CD4-positive, CD25-positive, alpha-beta regulatory T cell (primary cell): Measurements from ENCODE around the gene ATP2B2. TPM values are rescaled to one million over a fixed set of nuclear protein-coding genes. Genes with fewer than 3 reads are reported as not detected.

Source experiments
- ATAC-seq, 2 donors: fragments of 150-1000 bp; cut with Tn5 transposase; one replicate each; pipeline ENCODE4 v1.10.0; 2021; ENCODE audit warnings: low read depth in 2 of 2, moderate number of reproducible peaks in 2 of 2, moderate library complexity in 1 of 2
- DNase-seq, 3 donors: peaks; one replicate each; pipeline versions ENCODE4 v3.0.0 to v3.0.0-alpha.2; 2012 to 2022; ENCODE audit warnings: mixed read lengths in 1 of 3
- H3K27ac ChIP-seq: one replicate; pipeline ENCODE4 v1.7.0; 2013; ENCODE audit warnings: mild to moderate bottlenecking, low read length; ENCODE audit not compliant: insufficient read depth, poor library complexity, severe bottlenecking
- H3K27me3 ChIP-seq: one replicate; pipeline ENCODE4 v1.7.0; 2013; ENCODE audit warnings: low read length; ENCODE audit not compliant: control insufficient read depth, insufficient read depth
- H3K36me3 ChIP-seq: one replicate; pipeline ENCODE4 v1.7.0; 2013; ENCODE audit warnings: mild to moderate bottlenecking, low read length, moderate library complexity; ENCODE audit not compliant: control insufficient read depth, insufficient read depth
- H3K4me1 ChIP-seq: 2 replicates; pipeline ENCODE4 v1.7.0; 2013; ENCODE audit warnings: mild to moderate bottlenecking, low read length; ENCODE audit not compliant: insufficient read depth, control insufficient read depth, poor library complexity, severe bottlenecking
- H3K4me3 ChIP-seq: one replicate; pipeline ENCODE4 v1.7.0; 2013; ENCODE audit warnings: low read depth, mild to moderate bottlenecking, low read length, moderate library complexity
- H3K9me3 ChIP-seq, 2 experiments: 1 replicate in 1 of 2; 2 replicates in 1 of 2; pipeline ENCODE4 v1.7.0; 2013; ENCODE audit warnings: low read length in 2 of 2, mild to moderate bottlenecking in 1 of 2, moderate library complexity in 1 of 2; ENCODE audit not compliant: control insufficient read depth in 2 of 2
- H3K27ac Mint-ChIP-seq, 3 donors: one replicate each; pipeline ENCODE4 v1.8.0; 2020 to 2022; ENCODE audit warnings: mild to moderate bottlenecking in 3 of 3, mixed read lengths in 3 of 3, moderate library complexity in 2 of 3
- H3K27me3 Mint-ChIP-seq: one replicate; pipeline ENCODE4 v1.8.0; 2022; ENCODE audit warnings: mild to moderate bottlenecking, mixed read lengths
- H3K36me3 Mint-ChIP-seq: one replicate; pipeline ENCODE4 v1.8.0; 2020; ENCODE audit warnings: mixed read lengths
- H3K4me1 Mint-ChIP-seq, 4 donors: one replicate each; pipeline ENCODE4 v1.8.0; 2020 to 2022; ENCODE audit warnings: mixed read lengths in 4 of 4, mild to moderate bottlenecking in 1 of 4
- H3K4me3 Mint-ChIP-seq, 4 donors: one replicate each; pipeline ENCODE4 v1.8.0; 2020 to 2022; ENCODE audit warnings: mild to moderate bottlenecking in 4 of 4, mixed read lengths in 4 of 4, moderate library complexity in 3 of 4
- H3K9me3 Mint-ChIP-seq, 7 donors: one replicate each; pipeline ENCODE4 v1.8.0; 2020 to 2022; ENCODE audit warnings: mixed read lengths in 7 of 7, mild to moderate bottlenecking in 3 of 7, moderate library complexity in 2 of 7
- polyA plus RNA-seq, 4 donors: library from polyadenylated mRNA; unstranded; fragments of 300-500 nt; fragmentation: Illumina TruSeq; gene quantifications; one replicate each; pipeline ENCODE4 v1.2.3, GENCODE V29; 2021
- total RNA-seq: library from RNA; stranded (reverse); gene quantifications from one replicate; pipeline ENCODE4 v1.2.3, GENCODE V29; 2022

The ATP2B2 gene
- total and polyA plus RNA-seq, 5 donors from 2014 or later, result 0.13 TPM; not detected in 4

GRCh38 chr3:10373686-10374261, 131.6 kb downstream of the ATP2B2 start:
- Mint-ChIP-seq H3K4me1 (peaks cover 0 to 6% (median 4%) of the 10 kb centered on the region in 4 donors), H3K4me3 (no peak overlapping the region), H3K27me3 (peaks cover 5% of the 10 kb centered on the region), H3K9me3 (peaks cover 0 to 4% (median 0%) of the 10 kb centered on the region in 7 donors), H3K27ac (no peak overlapping the region), H3K36me3 (no peaks in the 10 kb centered on the region)
- no peaks in the 10 kb centered on the region for H3K36me3 ChIP-seq
- H3K27ac ChIP-seq, result no peak overlapping the region
- H3K27me3 ChIP-seq, result no peaks in the 10 kb centered on the region
- H3K4me1 ChIP-seq, result no peaks in the 10 kb centered on the region
- DNase-seq (no peak), ATAC-seq (no peak)
- no peaks in the 10 kb centered on the region for H3K9me3 ChIP-seq
- H3K4me3 ChIP-seq, result no peak overlapping the region

- Histone ChIP-seq H3K36me3 (no peaks in the 10 kb centered on the region), H3K27me3 (no peaks in the 10 kb centered on the region), H3K4me3 (no peak overlapping the region), H3K9me3 (no peaks in the 10 kb centered on the region), H3K4me1 (no peaks in the 10 kb centered on the region), H3K27ac (no peak overlapping the region)
- Mint-ChIP-seq H3K9me3 (peaks cover 0 to 5% (median 0%) of the 10 kb centered on the region in 7 donors), H3K27ac (no peak overlapping the region), H3K4me1 (peaks cover 0 to 11% (median 4%) of the 10 kb centered on the region in 4 donors), H3K27me3 (peaks cover 5% of the 10 kb centered on the region), H3K36me3 (no peaks in the 10 kb centered on the region), H3K4me3 (no peak overlapping the region)
- DNase-seq, result no peak
- ATAC-seq, result no peak
These were observed 133.6 kb downstream of the ATP2B2 start for GRCh38 chr3:10371789-10372188.

GRCh38 chr3:10371167-10371566, 134.2 kb downstream of the ATP2B2 start:
- Histone ChIP-seq H3K9me3 (no peaks in the 10 kb centered on the region), H3K27me3 (no peaks in the 10 kb centered on the region), H3K27ac (no peak overlapping the region), H3K4me1 (no peaks in the 10 kb centered on the region), H3K36me3 (no peaks in the 10 kb centered on the region), H3K4me3 (no peak overlapping the region)
- DNase-seq, result no peak
- peaks cover 0 to 5% (median 0%) of the 10 kb centered on the region in 7 donors for H3K9me3 Mint-ChIP-seq
- H3K27me3 Mint-ChIP-seq, result peaks cover 5% of the 10 kb centered on the region
- ATAC-seq, result no peak
- H3K4me3 Mint-ChIP-seq, result no peak overlapping the region
- H3K27ac Mint-ChIP-seq, result no peak overlapping the region
- no peaks in the 10 kb centered on the region for H3K36me3 Mint-ChIP-seq
- H3K4me1 Mint-ChIP-seq, result peaks cover 0 to 17% (median 4%) of the 10 kb centered on the region in 4 donors

- no peaks in the 10 kb centered on the region for H3K36me3 Mint-ChIP-seq
- no peak overlapping the region for H3K27ac ChIP-seq
- H3K27me3 Mint-ChIP-seq, result peaks cover 5% of the 10 kb centered on the region
- no peaks in the 10 kb centered on the region for H3K4me1 ChIP-seq
- H3K4me1 Mint-ChIP-seq, result peaks cover 3 to 23% (median 5%) of the 10 kb centered on the region in 4 donors
- H3K27ac Mint-ChIP-seq, result no peak overlapping the region
- DNase-seq (no peak), ATAC-seq (no peak)
- no peak overlapping the region for H3K4me3 Mint-ChIP-seq
- no peak overlapping the region for H3K4me3 ChIP-seq
- H3K9me3 Mint-ChIP-seq, result peaks cover 0 to 5% (median 0%) of the 10 kb centered on the region in 7 donors
- no peaks in the 10 kb centered on the region for H3K9me3 ChIP-seq
- no peaks in the 10 kb centered on the region for H3K27me3 ChIP-seq
- H3K36me3 ChIP-seq, result no peaks in the 10 kb centered on the region
These were observed 135.0 kb downstream of the ATP2B2 start for GRCh38 chr3:10370429-10370828.

- H3K27ac ChIP-seq, result no peak overlapping the region
- ATAC-seq (no peak), DNase-seq (no peak)
- Mint-ChIP-seq H3K4me3 (no peak overlapping the region), H3K4me1 (peaks cover 4 to 24% (median 5%) of the 10 kb centered on the region in 4 donors), H3K36me3 (no peaks in the 10 kb centered on the region), H3K9me3 (peaks cover 0 to 5% (median 0%) of the 10 kb centered on the region in 7 donors), H3K27ac (no peak overlapping the region), H3K27me3 (peaks cover 5% of the 10 kb centered on the region)
- H3K4me1 ChIP-seq, result no peaks in the 10 kb centered on the region
- no peaks in the 10 kb centered on the region for H3K36me3 ChIP-seq
- no peak overlapping the region for H3K4me3 ChIP-seq
- H3K9me3 ChIP-seq, result no peaks in the 10 kb centered on the region
- no peaks in the 10 kb centered on the region for H3K27me3 ChIP-seq
These were observed 136.9 kb downstream of the ATP2B2 start for GRCh38 chr3:10368512-10368911.

- Mint-ChIP-seq H3K27me3 (peaks cover 5% of the 10 kb centered on the region), H3K9me3 (peaks cover 0 to 5% (median 0%) of the 10 kb centered on the region in 7 donors), H3K27ac (no peak overlapping the region), H3K4me1 (peaks cover 4 to 24% (median 5%) of the 10 kb centered on the region in 4 donors), H3K36me3 (no peaks in the 10 kb centered on the region), H3K4me3 (no peak overlapping the region)
- Histone ChIP-seq H3K4me1 (no peaks in the 10 kb centered on the region), H3K27ac (no peak overlapping the region), H3K9me3 (no peaks in the 10 kb centered on the region), H3K4me3 (no peak overlapping the region), H3K36me3 (no peaks in the 10 kb centered on the region), H3K27me3 (no peaks in the 10 kb centered on the region)
- DNase-seq (no peak), ATAC-seq (no peak)
These were observed 137.9 kb downstream of the ATP2B2 start for GRCh38 chr3:10367506-10367905.

GRCh38 chr3:10366651-10367101, 138.7 kb downstream of the ATP2B2 start:
- H3K27me3 Mint-ChIP-seq, result peaks cover 5% of the 10 kb centered on the region
- H3K36me3 ChIP-seq, result no peaks in the 10 kb centered on the region
- no peak overlapping the region for H3K27ac ChIP-seq
- no peaks in the 10 kb centered on the region for H3K36me3 Mint-ChIP-seq
- H3K4me3 Mint-ChIP-seq, result no peak overlapping the region
- no peaks in the 10 kb centered on the region for H3K9me3 ChIP-seq
- H3K27me3 ChIP-seq, result no peaks in the 10 kb centered on the region
- H3K27ac Mint-ChIP-seq, result peak overlapping the region in 2 of 3 donors; percentile 26 to 76
- H3K4me1 Mint-ChIP-seq, result peaks cover 4 to 24% (median 5%) of the 10 kb centered on the region in 4 donors
- peak in 1 of 2 donors; percentile 25 for ATAC-seq
- DNase-seq, result peak in 1 of 3 donors; percentile 31
- H3K4me3 ChIP-seq, result no peak overlapping the region
- H3K9me3 Mint-ChIP-seq, result peaks cover 0 to 5% (median 0%) of the 10 kb centered on the region in 7 donors
- H3K4me1 ChIP-seq, result no peaks in the 10 kb centered on the region

- no peaks in the 10 kb centered on the region for H3K9me3 ChIP-seq
- H3K9me3 Mint-ChIP-seq, result peaks cover 0 to 2% (median 0%) of the 10 kb centered on the region in 7 donors
- ATAC-seq (no peak), DNase-seq (no peak)
- no peaks in the 10 kb centered on the region for H3K27me3 ChIP-seq
- H3K4me3 ChIP-seq, result no peak overlapping the region
- no peaks in the 10 kb centered on the region for H3K4me1 ChIP-seq
- H3K27me3 Mint-ChIP-seq, result peaks cover 5% of the 10 kb centered on the region
- no peaks in the 10 kb centered on the region for H3K36me3 ChIP-seq
- H3K27ac ChIP-seq, result no peak overlapping the region
- H3K36me3 Mint-ChIP-seq, result no peaks in the 10 kb centered on the region
- H3K4me1 Mint-ChIP-seq, result peaks cover 4 to 26% (median 5%) of the 10 kb centered on the region in 4 donors
- no peak overlapping the region for H3K27ac Mint-ChIP-seq
- no peak overlapping the region for H3K4me3 Mint-ChIP-seq
These were observed 139.6 kb downstream of the ATP2B2 start for GRCh38 chr3:10365791-10366190.
